Suprapubic skin (tissue), 3 donors: ENCODE measurements around the gene CYTIP.

Experiments
- EP300 ChIP-seq: sonication (generic); formaldehyde crosslinking; IDR thresholded peaks from one replicate; pipeline ENCODE4 v1.6.1; 2017; ENCODE audit warnings: antibody characterized with exemption
- TF ChIP-seq, protein P1 (sequence below), 2 donors: fragments of 200-600 bp in 1 of 2; fragments of 450-650 bp in 1 of 2; sonication (generic) in 1 of 2; IDR thresholded peaks; one replicate each; pipeline ENCODE4 v1.5.1; 2016 to 2019; ENCODE audit warnings: antibody characterized with exemption in 2 of 2, mild to moderate bottlenecking in 1 of 2, moderate library complexity in 1 of 2

DNA sequence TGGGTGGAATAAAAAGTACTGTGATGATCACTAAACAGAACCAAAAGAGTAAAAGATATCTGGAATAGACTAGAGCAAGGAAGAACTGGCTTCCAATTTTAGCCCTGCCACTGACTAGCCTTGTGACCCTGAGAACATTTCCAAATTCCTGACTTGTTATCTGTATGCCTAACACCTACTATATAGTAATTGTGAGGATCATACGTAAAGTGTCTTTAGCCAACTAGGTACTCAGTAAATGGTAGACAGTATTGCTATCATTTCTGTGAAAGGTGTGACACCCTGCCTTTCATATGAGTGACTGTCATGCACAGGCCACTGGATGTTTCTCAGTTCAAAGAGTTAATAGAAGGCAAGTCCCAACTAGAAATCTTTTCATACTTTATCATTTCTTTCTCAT lies 29.8 kb downstream of the CYTIP start:
- TF ChIP-seq, protein P1, sequence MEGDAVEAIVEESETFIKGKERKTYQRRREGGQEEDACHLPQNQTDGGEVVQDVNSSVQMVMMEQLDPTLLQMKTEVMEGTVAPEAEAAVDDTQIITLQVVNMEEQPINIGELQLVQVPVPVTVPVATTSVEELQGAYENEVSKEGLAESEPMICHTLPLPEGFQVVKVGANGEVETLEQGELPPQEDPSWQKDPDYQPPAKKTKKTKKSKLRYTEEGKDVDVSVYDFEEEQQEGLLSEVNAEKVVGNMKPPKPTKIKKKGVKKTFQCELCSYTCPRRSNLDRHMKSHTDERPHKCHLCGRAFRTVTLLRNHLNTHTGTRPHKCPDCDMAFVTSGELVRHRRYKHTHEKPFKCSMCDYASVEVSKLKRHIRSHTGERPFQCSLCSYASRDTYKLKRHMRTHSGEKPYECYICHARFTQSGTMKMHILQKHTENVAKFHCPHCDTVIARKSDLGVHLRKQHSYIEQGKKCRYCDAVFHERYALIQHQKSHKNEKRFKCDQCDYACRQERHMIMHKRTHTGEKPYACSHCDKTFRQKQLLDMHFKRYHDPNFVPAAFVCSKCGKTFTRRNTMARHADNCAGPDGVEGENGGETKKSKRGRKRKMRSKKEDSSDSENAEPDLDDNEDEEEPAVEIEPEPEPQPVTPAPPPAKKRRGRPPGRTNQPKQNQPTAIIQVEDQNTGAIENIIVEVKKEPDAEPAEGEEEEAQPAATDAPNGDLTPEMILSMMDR (IDR thresholded peaks at IDR 0.05): no peak
- TF ChIP-seq EP300: no peak
